ENCODE results near the gene FGF3.

FGF3 gene

DNA sequence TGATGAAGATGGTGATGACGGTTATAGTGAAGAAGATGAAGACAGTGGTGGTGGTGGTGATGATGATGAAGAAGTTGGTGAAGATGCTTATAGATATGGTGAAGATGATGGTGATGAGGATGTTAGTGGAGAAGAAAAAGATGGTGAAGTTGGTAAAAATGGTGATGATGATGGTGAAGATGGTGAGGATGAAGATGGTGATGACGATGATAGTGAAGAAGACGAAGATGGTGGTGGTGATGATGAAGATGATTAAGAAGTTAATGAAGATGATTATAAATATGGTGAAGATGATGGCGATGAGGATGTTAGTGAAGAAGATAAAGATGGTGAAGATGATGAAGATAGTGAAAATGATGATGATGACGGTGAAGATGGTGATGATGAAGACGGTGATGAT lies 25.2 kb upstream of the FGF3 start:
- DNase-seq (ENCODE audit: low spot score) = no peak

DNA sequence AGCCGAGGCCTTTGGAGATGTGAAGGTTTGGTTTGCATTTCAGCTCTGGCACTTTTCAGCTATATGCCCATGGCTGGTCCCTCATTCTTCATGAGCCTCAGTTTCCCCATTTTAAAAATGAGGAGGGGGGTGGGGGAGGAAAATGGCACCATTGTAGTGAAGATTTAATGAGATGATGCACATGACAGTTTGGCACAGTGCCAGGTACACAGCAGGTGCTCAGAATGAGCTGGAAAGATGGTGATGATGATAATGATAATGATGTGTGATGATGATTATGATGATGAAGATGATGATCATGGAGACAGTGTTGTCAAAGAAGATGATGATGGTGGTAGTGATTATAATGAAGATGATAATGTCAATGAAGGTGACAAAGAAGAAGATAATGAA lies 24.3 kb upstream of the FGF3 start:
- DNase-seq (ENCODE audit: low spot score) = no peak

- DNase-seq (ENCODE audit: low spot score) = no peak
Measured at GRCh38 chr11:69842746-69843528, 23.7 kb upstream of the FGF3 start.

DNA sequence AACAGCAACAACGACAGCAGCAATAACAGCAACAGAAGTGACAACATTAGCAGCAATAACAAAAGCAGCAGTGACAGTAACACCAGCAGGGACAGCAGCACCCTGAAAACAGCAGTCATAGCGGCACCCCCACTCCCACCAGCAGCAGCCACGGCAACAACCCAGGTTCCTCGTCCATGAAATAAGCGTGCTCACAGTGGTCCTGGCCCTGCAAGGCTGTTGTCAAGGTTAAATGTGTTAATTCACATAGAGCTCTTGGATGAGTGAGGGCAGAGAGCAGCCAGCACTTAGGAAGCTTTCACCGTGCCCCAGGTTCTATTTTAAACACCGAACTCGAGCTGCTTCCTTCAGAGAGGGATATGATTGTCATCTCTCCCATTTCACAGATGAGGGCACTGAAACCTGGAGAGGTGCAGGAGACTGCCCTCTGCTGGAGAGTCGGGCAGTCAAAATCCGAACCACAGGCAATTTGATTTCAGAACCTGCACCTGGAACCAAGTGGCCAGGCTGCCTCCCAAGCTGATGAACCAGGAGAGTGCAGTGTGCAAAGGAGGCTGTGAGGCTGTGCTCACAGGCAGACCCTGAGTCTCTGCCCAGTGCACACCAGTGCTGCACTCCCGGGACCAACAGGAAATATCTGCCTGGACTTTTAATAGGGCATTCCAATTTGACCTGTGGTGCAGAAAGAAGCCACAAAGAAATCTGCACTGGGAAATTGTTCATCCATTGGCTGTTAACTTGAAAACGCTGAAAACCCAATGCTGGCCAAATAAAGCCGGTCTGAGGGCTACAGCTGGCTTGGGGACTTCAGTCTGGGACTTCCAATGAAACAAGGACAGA lies 22.9 kb upstream of the FGF3 start:
- DNase-seq (ENCODE audit: low spot score) = no peak

GRCh38 chr11:69841170-69841858 lies 22.1 kb upstream of the FGF3 start:
- no peak for DNase-seq (ENCODE audit: low spot score)

DNA sequence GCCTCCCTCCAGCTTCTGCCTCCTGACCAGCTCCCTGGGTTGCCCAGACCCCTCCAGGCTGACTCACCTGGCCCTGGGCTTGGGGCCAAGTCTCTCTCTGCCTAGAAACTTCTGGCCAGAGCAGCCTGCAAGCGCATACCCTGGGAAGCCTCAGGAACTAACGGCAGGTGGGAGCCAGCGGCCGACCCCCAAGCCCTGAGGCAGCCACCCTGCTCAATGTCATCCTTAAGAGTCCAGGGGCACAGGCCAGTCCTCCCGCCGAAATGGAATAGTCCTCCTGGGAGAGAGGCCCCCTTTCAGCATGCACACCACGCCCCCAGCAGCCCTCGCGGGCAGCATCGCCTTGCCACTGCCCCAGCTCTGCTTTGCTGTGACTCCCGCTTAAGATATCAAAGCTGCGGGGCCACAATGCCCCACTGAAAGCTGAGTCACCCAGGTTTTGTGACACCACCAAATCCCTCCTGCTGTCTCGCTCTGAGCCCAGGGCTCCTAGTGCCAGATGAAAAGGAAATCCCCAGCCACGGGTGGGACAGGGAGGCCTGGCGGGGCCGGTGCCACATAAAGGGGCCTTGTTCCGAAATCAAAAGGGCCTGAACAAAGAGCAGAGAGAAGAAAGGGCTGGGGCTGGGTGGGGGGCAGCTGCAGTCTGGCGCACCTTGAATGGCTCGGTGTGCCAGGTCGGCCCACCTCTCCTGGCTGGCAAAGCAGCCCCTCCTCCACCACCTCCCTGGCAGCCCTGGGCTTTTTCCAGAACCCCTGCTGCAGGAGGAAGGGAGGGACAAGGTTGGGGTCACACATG lies 21.4 kb upstream of the FGF3 start:
- DNase-seq (ENCODE audit: low spot score) = no peak

DNA sequence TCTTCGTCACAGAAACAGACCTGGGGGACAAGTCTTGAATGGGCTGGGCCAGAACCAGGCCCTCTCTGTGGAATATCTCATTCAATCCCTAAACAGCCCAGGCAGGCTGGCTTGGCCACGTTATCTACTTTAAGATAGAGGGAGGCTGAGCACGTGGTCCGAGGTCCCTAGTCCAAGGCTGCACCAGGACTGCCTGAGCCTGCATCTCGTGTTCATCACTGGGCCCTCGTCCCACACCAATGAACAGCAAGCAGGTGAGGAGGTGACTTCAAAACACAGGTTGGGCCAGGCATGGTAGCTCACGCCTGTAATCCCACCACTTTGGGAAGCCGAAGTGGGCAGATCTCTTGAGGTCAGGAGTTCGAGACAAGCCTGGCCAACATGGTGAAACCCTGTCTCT lies 20.3 kb upstream of the FGF3 start:
- no peak for DNase-seq (ENCODE audit: low spot score)

- DNase-seq (ENCODE audit: low spot score) = no peak
Measured at GRCh38 chr11:69837791-69838190, 18.6 kb upstream of the FGF3 start.

GRCh38 chr11:69836401-69836800 lies 17.2 kb upstream of the FGF3 start:
- DNase-seq (ENCODE audit: low spot score) = no peak

- DNase-seq (ENCODE audit: low spot score) = no peak
Measured at GRCh38 chr11:69834811-69835800, 15.9 kb upstream of the FGF3 start.

- DNase-seq (ENCODE audit: low spot score) = no peak
Measured at GRCh38 chr11:69834251-69834650, 15.0 kb upstream of the FGF3 start.

- DNase-seq (ENCODE audit: low spot score) = no peak
Measured at GRCh38 chr11:69832561-69833413, 13.6 kb upstream of the FGF3 start.

DNA sequence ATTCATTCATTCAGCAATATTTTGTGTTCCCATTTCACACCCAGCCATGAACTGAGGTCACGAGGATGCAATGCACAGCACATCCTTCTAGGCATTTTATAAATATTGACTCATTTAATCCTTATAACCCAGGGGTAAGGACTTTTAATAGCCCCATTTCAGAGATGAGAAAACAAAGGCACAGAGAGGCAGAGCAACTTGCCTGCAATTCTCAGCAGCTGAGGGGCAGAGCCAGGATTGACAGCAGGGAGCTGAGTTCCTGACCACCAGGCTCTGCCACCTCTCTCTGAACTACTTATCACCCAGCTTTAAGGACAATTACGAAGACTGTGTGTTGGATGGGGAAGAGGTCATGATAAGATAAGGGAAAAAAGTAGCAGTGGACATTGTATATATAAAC lies 12.8 kb upstream of the FGF3 start:
- no peak for DNase-seq (ENCODE audit: low spot score)

- no peak for DNase-seq (ENCODE audit: low spot score)
Measured at GRCh38 chr11:69830086-69830485, 10.9 kb upstream of the FGF3 start.

DNA sequence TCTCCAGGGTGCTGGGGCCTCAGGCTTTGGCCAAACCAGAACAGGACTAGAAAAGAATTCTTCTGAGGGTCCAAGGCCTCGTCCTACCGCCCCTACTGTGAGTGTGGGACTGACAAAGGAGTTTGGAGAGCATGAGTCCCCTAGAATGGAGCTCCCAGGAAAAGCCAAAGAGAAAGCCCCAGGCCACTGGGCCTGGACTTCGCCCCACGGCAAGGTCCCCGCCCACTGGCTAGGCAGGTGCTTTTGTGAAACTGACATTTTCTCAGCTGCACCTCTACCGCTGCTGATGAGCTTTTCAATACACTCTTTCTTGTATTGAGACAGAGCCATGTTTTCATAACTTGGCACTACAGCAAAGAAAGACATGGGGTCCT lies 9.7 kb upstream of the FGF3 start:
- no peak for DNase-seq (ENCODE audit: low spot score)

DNA sequence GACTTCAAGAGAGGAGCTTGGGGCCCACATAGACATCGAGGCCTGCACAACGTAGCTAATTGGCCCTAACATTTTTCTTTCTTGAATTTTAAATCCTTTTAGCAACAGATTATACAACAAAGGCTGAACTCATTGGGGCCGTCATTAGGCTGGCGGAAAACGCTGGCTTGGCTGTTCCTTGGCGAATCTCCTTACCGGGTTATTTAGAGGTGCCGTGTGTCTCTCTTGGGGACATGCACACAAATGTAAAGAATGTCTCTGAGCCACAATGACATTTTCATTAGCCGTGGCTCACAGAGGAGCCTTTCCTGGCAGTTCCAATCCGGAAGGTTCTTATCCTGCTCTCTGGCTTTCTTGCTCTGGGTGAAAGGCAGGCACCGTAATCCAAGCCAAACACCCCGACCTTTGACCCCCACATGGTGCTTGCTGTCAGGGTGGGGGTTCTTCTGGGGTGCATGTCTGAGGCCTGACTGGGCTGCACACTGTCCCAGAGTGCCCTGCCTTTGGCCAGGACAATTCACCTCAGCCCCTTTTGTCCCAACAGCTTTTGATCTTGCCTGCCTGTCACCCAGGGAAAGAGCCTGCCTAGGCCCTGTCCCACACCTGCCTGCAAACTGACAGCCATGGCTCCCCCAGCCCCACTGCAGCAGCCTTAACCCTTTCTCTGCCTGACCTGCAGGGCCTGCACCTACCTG lies 9.2 kb upstream of the FGF3 start:
- DNase-seq (ENCODE audit: low spot score) = no peak

GRCh38 chr11:69826773-69827172 lies 7.6 kb upstream of the FGF3 start:
- DNase-seq (ENCODE audit: low spot score) = no peak

GRCh38 chr11:69825941-69826340 lies 6.7 kb upstream of the FGF3 start:
- no peak for DNase-seq (ENCODE audit: low spot score)

Data from COLO829 (cell line).